ENCODE data around the gene TGFBR2. TPM values are rescaled to one million over a fixed set of nuclear protein-coding genes. Genes with fewer than 3 reads are reported as not detected.
A peak's percentile ranks its signal among the peaks of the same experiment; 100 is the strongest.

Gene TGFBR2
- total and polyA plus RNA-seq, 10 donors, result 18.2 to 322 (median 239) TPM

DNA sequence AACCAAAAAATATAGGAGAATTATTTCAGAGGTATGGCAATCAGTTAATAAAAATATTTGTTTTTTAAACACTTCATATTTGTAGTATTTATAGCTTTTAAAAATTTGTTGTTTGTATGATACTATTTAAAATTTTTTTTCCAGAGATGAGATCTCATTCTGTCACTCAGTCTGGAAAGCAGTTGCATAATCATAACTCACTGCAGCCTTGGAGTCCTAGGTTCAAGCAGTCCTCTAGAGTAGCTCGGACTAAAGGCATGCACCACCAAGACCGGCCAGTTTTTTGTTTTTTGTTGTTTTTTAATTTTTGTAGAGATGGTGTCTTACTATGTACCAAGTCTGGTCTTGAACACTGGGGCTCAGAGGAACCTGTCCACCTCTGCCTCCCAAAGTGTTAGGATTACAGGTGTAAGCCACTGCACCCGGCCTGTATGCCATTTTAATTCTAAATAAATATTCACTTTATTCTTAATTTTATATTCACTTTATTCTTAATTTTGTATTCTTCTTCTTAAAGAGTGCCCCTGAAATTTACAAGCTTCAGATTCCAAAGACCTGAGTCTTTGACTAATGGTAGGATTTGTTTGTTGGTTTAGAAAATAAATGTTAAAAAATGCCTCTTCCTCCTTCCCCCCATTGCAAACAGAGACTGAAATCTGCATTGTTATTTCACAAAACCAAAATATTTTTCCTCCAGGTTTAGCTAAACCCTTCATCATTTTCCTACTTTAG is 9.4 kb downstream of the TGFBR2 start:
- peak in 1 of 3 donors; percentile 7 for TF ChIP-seq POLR2AphosphoS5 (IDR thresholded peaks at IDR 0.05)
- TF ChIP-seq, protein P1, sequence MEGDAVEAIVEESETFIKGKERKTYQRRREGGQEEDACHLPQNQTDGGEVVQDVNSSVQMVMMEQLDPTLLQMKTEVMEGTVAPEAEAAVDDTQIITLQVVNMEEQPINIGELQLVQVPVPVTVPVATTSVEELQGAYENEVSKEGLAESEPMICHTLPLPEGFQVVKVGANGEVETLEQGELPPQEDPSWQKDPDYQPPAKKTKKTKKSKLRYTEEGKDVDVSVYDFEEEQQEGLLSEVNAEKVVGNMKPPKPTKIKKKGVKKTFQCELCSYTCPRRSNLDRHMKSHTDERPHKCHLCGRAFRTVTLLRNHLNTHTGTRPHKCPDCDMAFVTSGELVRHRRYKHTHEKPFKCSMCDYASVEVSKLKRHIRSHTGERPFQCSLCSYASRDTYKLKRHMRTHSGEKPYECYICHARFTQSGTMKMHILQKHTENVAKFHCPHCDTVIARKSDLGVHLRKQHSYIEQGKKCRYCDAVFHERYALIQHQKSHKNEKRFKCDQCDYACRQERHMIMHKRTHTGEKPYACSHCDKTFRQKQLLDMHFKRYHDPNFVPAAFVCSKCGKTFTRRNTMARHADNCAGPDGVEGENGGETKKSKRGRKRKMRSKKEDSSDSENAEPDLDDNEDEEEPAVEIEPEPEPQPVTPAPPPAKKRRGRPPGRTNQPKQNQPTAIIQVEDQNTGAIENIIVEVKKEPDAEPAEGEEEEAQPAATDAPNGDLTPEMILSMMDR (IDR thresholded peaks at IDR 0.05 in 8 of 11, conservative IDR thresholded peaks at IDR 0.05 in 3 of 11), result no peak
- intact Hi-C loops (cut with DNase I; ENCODE audit: low total_unique reads), result loop anchor here (10.0 kb wide), 1 partner anchor 49 kb away; no protein-coding TSS in a partner anchor
- no peak for DNase-seq
- Histone ChIP-seq H3K9me3 (no peaks in the 10 kb centered on the region), H3K4me3 (peak overlapping the region in 1 of 8 donors; percentile 10), H3K36me3 (peaks cover 0 to 8% (median 0%) of the 10 kb centered on the region in 6 donors), H3K27me3 (replicated peaks in 1 of 7) (no peaks in the 10 kb centered on the region), H3K27ac (peak overlapping the region in 7 of 8 donors; percentile 41 to 100 (median 93)), H3K4me1 (peaks cover 85 to 100% (median 100%) of the 10 kb centered on the region in 6 donors)
- WGBS, 5 donors, result 58 to 70% (median 64%) methylated on average over 3 of the region's 3 CpGs

DNA sequence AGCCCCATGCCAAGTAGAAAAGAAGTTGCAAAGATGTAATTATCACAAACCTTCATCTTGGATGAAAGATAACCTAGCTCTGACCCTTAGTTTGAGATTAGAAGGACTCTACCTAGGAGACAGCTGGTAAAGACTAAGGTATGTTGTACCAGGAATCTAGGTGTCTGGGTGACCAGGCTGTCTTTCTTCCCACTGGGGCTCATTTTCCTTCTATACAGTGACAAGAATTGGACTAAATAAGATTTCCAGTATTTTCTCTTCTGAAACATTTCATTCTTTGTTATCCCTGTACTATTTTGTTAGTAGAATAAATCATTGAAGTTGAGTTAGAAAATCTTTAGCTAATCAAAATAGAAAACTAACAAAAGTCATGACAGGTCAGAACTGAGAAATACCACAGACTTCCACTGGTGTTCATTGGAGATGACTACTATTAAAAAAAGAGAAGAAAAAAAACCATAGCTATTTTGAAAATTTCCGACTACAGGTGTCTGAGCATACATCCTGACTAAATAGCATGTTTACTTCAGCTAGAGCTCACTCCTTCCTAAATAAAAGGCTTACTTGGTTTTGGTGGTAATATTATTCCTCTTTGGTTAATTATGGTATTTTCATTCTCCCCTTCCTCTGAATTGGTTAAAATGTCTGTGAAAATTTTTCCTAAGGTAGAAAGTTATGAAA is 10.1 kb downstream of the TGFBR2 start:
- DNase-seq, result no peak
- Histone ChIP-seq H3K9me3 (no peaks in the 10 kb centered on the region), H3K36me3 (peaks cover 0 to 12% (median 0%) of the 10 kb centered on the region in 6 donors), H3K27me3 (replicated peaks in 1 of 7) (no peaks in the 10 kb centered on the region), H3K4me3 (peak overlapping the region in 1 of 8 donors; percentile 1), H3K27ac (peak overlapping the region in 7 of 8 donors; percentile 41 to 100 (median 93)), H3K4me1 (peaks cover 87 to 100% (median 100%) of the 10 kb centered on the region in 6 donors)
- 21 to 44% (median 30%) methylated on average over 1 of the region's 1 CpG for WGBS, 5 donors
- no peak for TF ChIP-seq POLR2A (IDR thresholded peaks at IDR 0.05)
- intact Hi-C loops (cut with DNase I; ENCODE audit: low total_unique reads), result loop anchor here (10.0 kb wide), 1 partner anchor 48 kb away; no protein-coding TSS in a partner anchor

DNA sequence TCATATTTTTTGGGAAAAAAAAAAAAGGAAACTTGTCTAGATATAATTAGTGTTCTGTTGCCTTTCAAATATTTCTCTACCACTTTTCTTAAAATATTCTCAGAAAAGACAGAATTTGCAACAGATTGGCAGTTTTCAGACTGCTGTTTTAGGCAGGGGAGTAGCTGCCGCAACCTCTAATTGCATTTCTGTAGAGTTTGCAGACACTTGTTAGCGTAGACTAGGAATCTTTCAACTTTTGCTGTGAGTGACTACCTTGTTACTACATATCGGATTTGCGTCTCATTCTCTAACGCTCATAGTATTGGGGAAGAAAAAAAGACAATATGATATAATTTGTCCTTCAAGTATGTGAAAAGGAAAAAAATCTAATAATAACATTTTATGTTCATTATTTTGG is 10.7 kb downstream of the TGFBR2 start:
- H3K27me3 ChIP-seq (replicated peaks in 1 of 7), result no peaks in the 10 kb centered on the region
- intact Hi-C loops (cut with DNase I; ENCODE audit: low total_unique reads), result loop anchor here (10.0 kb wide), 1 partner anchor 48 kb away; no protein-coding TSS in a partner anchor
- H3K36me3 ChIP-seq, result peaks cover 0 to 15% (median 0%) of the 10 kb centered on the region in 6 donors
- peak overlapping the region in 1 of 8 donors; percentile 1 for H3K4me3 ChIP-seq
- no peaks in the 10 kb centered on the region for H3K9me3 ChIP-seq
- peak overlapping the region in 7 of 8 donors; percentile 41 to 100 (median 93) for H3K27ac ChIP-seq
- TF ChIP-seq, protein P1 (IDR thresholded peaks at IDR 0.05 in 8 of 11, conservative IDR thresholded peaks at IDR 0.05 in 3 of 11), result no peak
- DNase-seq, result no peak
- H3K4me1 ChIP-seq, result peaks cover 87 to 100% (median 100%) of the 10 kb centered on the region in 6 donors
- WGBS, 5 donors, result 84 to 93% (median 90%) methylated on average over 5 of the region's 5 CpGs

DNA sequence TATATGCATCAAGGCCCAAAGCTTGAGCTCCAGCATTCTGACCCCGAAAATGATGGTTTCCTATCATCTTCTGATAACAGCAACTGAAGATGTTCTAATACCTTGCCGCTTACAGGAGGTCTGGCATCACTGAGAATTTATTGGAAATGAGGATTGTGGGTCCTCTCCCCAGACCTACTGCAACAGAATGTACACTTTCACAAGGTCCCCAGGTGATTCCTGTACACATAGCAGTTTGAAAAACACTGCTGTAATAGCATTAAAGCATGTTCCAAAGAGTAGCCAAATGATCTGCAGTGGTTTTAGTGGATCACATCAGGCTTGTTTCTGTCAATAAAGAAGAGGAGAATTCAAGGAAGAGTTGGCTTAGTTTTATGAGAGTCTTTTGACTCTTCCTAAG is 11.3 kb downstream of the TGFBR2 start:
- peak overlapping the region in 1 of 8 donors; percentile 30 for H3K4me3 ChIP-seq
- H3K9me3 ChIP-seq, result no peaks in the 10 kb centered on the region
- WGBS, 5 donors, result 60 to 74% (median 69%) methylated on average over 2 of the region's 2 CpGs
- peaks cover 0 to 15% (median 0%) of the 10 kb centered on the region in 6 donors for H3K36me3 ChIP-seq
- intact Hi-C loops (cut with DNase I; ENCODE audit: low total_unique reads), result loop anchor here (10.0 kb wide), 1 partner anchor 47 kb away; no protein-coding TSS in a partner anchor
- DNase-seq, result no peak
- peak overlapping the region; percentile 2 to 100 (median 92) for H3K27ac ChIP-seq
- H3K27me3 ChIP-seq (replicated peaks in 1 of 7), result no peaks in the 10 kb centered on the region
- H3K4me1 ChIP-seq, result peaks cover 88 to 100% (median 100%) of the 10 kb centered on the region in 6 donors
- no peak for TF ChIP-seq POLR2AphosphoS5 (IDR thresholded peaks at IDR 0.05)
- TF ChIP-seq POLR2A (IDR thresholded peaks at IDR 0.05), result no peak
- TF ChIP-seq, protein P1 (IDR thresholded peaks at IDR 0.05 in 8 of 11, conservative IDR thresholded peaks at IDR 0.05 in 3 of 11), result no peak
